Inferior parietal cortex (tissue), 1 donor: ENCODE data around the gene CHMP6.

Experiments used
- DNase-seq: peaks from one replicate; pipeline ENCODE4 v3.0.0-alpha.2; 2016; ENCODE audit errors: extremely low spot score

CHMP6 gene

GRCh38 chr17:81043319-81043724 is 51.7 kb downstream of the CHMP6 start:
- DNase-seq, result no peak

- no peak for DNase-seq
Measured at GRCh38 chr17:81043725-81044427, 52.2 kb downstream of the CHMP6 start.

- DNase-seq, result no peak
Measured at GRCh38 chr17:81044428-81044763, 52.8 kb downstream of the CHMP6 start.

GRCh38 chr17:81044764-81045589 is 53.3 kb downstream of the CHMP6 start:
- DNase-seq, result no peak

GRCh38 chr17:81045590-81046095 is 54.0 kb downstream of the CHMP6 start:
- no peak for DNase-seq

- no peak for DNase-seq
Measured at GRCh38 chr17:81046132-81046769, 54.6 kb downstream of the CHMP6 start.

- DNase-seq, result no peak
Measured at GRCh38 chr17:81046770-81047359, 55.2 kb downstream of the CHMP6 start.

GRCh38 chr17:81048827-81049371 is 57.3 kb downstream of the CHMP6 start:
- no peak for DNase-seq

- no peak for DNase-seq
Measured at GRCh38 chr17:81049372-81049911, 57.8 kb downstream of the CHMP6 start.
